ENCODE measurements around the gene PLXDC1.

- TF ChIP-seq CTCF (IDR thresholded peaks at IDR 0.05) (no peak), EZH2 (IDR thresholded peaks at IDR 0.05) (no peak), EZH2phosphoT487 (IDR thresholded peaks at IDR 0.05) (no peak)
These were observed 97.3 kb downstream of the PLXDC1 start for GRCh38 chr17:39054111-39054645.

Data from neural progenitor cell (in vitro differentiated cells).